H4 (cell line): ENCODE measurements around the gene KRT26. TPM values are rescaled to one million over a fixed set of nuclear protein-coding genes. Genes with fewer than 3 reads are reported as not detected.

ENCODE experiments used
- DNase-seq: peaks from one replicate; pipeline ENCODE4 v3.0.0-alpha.2; 2015; ENCODE audit warnings: low spot score
- total RNA-seq: library from RNA; depleted of rRNA; stranded (reverse); fragments of >200 nt; shearing (Covaris generic); gene quantifications from 2 replicates; pipeline ENCODE4 v1.2.3, GENCODE V29; 2014; rRNA removed

Gene KRT26
- total RNA-seq, 1 experiment from 2014 or later: not detected

DNA sequence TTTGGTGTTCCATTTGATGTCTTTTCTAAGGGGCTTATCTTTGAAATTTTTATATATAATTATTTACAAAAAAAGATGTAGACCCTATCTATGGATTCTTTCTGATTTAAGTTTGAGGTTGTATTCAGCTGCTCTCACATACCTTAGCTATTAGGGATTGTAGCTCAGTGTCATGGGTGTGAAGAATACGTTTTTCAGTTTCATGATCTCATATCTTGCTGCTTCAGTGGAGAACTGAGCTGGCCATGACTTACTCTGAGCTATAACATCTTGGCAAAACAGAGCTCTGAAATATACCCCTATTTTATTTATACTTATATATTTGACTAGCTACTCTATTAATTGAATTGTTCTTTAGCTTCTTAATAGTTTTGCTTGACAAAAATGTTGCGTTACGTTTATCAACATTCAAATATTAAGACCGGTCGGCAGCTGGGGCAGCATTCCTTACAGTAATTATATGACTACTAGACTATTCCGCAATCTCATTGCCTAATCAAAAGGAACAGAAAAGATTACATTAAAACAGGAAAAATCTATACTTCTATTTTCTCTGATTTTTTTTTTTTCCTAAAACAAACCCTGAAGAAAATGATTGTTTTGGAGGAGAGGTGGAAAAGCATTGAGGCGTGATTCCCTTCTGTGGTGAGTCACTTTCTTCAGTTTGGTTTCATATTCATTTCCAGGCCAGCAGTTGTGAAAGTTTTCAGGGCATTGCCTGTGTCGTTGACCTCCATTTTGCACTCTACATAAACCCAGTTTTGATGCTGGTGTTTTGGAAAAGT is 44.4 kb downstream of the KRT26 start:
- DNase-seq: peak; percentile 80

DNA sequence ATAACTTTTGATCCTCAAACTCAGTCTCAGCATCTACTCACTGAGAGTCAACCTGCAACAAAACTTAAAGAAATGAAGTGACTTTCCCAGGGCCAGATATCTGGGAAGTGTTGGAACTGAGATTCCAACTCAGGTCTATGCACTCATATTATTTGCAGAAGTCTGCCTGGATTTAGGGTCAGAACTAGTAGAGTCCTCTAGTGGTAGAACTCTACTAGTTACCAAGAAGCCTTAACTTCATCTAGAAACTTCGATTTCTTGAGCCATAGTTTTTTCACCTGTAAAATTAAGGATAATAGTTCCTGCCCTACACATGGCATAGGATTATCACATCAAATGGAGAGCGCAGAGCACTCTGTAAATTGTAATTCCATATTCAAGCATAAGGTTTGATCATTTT is 45.1 kb downstream of the KRT26 start:
- peak; percentile 15 for DNase-seq

- DNase-seq: no peak
Measured at GRCh38 chr17:40724656-40725055, 47.3 kb downstream of the KRT26 start.

- no peak for DNase-seq
Measured at GRCh38 chr17:40722241-40722640, 49.8 kb downstream of the KRT26 start.

- no peak for DNase-seq
Measured at GRCh38 chr17:40720899-40721298, 51.1 kb downstream of the KRT26 start.

- DNase-seq: no peak
Measured at GRCh38 chr17:40718930-40719329, 53.1 kb downstream of the KRT26 start.

DNA sequence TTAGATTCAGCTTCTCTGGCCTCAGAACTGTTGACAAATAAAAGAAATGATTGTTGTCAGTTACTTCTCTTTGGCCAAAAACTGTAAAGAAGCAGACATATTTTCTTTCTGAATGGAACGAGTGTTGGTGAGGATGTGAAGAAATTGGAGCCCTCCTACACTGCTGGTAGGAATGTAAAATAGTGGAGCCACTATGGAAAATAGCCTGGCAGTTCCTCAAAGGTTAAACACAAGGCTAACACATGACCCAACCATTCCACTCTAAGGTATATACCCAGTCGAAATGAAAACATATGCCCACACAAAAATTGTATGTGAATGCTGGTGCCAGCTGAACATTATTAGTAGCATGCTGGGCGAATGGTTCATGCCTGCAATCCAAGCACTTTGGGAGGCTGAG is 54.2 kb downstream of the KRT26 start:
- DNase-seq: no peak

Other genes starting within 250 kb of the KRT26 start
- not detected in 2 replicates for gene CCR7, start 206.7 kb downstream of the KRT26 start, total RNA-seq
- 68.5 and 92.5 TPM in 2 replicates for gene SMARCE1, start 124.4 kb downstream of the KRT26 start, total RNA-seq
- 0.06 TPM in 1 of 2 replicates, not detected in the other for gene KRT222, start 107.0 kb downstream of the KRT26 start, total RNA-seq
- gene KRT24, start 68.4 kb downstream of the KRT26 start, total RNA-seq: not detected in 2 replicates
- not detected in 2 replicates for gene KRT25, start 16.9 kb downstream of the KRT26 start, total RNA-seq
- gene KRT27, start 10.3 kb upstream of the KRT26 start, total RNA-seq: not detected in 2 replicates
- not detected in 2 replicates for gene KRT28, start 27.8 kb upstream of the KRT26 start, total RNA-seq
- gene KRT10, start 50.4 kb upstream of the KRT26 start, total RNA-seq: 45.0 and 61.1 TPM in 2 replicates
- not detected in 2 replicates for gene KRT12, start 95.0 kb upstream of the KRT26 start, total RNA-seq
- not detected in 2 replicates for gene KRT20, start 113.0 kb upstream of the KRT26 start, total RNA-seq
- not detected in 2 replicates for gene KRT23, start 165.4 kb upstream of the KRT26 start, total RNA-seq
- 0.18 TPM in 1 of 2 replicates, not detected in the other for gene KRT39, start 194.7 kb upstream of the KRT26 start, total RNA-seq
- not detected in 2 replicates for gene KRT40, start 212.1 kb upstream of the KRT26 start, total RNA-seq
- not detected in 2 replicates for gene KRTAP3-3, start 222.0 kb upstream of the KRT26 start, total RNA-seq
- gene KRTAP3-2, start 227.7 kb upstream of the KRT26 start, total RNA-seq: not detected in 2 replicates
- not detected in 2 replicates for gene KRTAP3-1, start 236.9 kb upstream of the KRT26 start, total RNA-seq